HEK293 (cell line): Measurements from ENCODE around the gene KCNJ16.

Experiments used
- CTCF ChIA-PET: fragments of 350-600 bp; formaldehyde crosslinking; extraction: SDS; loops from one replicate; lab custom pipeline; 2021; ENCODE audit warnings: antibody characterized with exemption; lab: Yijun Ruan, JAX
- POLR2A ChIA-PET: fragments of 300-600 bp; formaldehyde crosslinking; extraction: SDS; loops from one replicate; lab custom pipeline; 2020; ENCODE audit warnings: antibody characterized with exemption, inconsistent platforms; lab: Yijun Ruan, JAX
- H3K27ac ChIP-seq: fragments of 200-500 bp; sonication (Bioruptor generic); 2 replicates; pipeline ENCODE4 v1.5.1; 2014; ENCODE audit warnings: low read depth, low read length, control low read depth, inconsistent platforms; ENCODE audit errors: extremely low read depth
- H3K36me3 ChIP-seq, 2 experiments: fragments of 200-500 bp in 1 of 2; sonication (Bioruptor generic) in 1 of 2; 1 replicate in 1 of 2; 2 replicates in 1 of 2; pipeline ENCODE4 v1.5.1; 2014 to 2017; ENCODE audit warnings: inconsistent platforms in 2 of 2, low read length in 2 of 2; ENCODE audit not compliant: control insufficient read depth in 2 of 2, insufficient read depth in 1 of 2
- H3K4me1 ChIP-seq: fragments of 200-500 bp; sonication (Bioruptor generic); 2 replicates; pipeline ENCODE4 v1.5.1; 2014; ENCODE audit warnings: mild to moderate bottlenecking, low read length, inconsistent platforms; ENCODE audit not compliant: control insufficient read depth, insufficient read depth
- H3K4me3 ChIP-seq: 2 replicates; pipeline ENCODE4 v1.5.1; 2011; ENCODE audit warnings: low read depth, mild to moderate bottlenecking, control low read depth, low read length, moderate library complexity
- H3K9me3 ChIP-seq: fragments of 200-500 bp; sonication (Bioruptor generic); 2 replicates; pipeline ENCODE4 v1.5.1; 2014; ENCODE audit warnings: low read depth, low read length, inconsistent platforms; ENCODE audit not compliant: control insufficient read depth, insufficient read depth
- EGR2 ChIP-seq: fragments of 450-650 bp; formaldehyde crosslinking; IDR thresholded peaks from 2 replicates; pipeline ENCODE4 v1.5.1; 2016; ENCODE audit warnings: low read depth, missing biosample characterization, missing genetic modification characterization
- FEZF1 ChIP-seq: fragments of 450-650 bp; formaldehyde crosslinking; IDR thresholded peaks from 2 replicates; pipeline ENCODE4 v1.5.1; 2016; ENCODE audit warnings: missing biosample characterization, missing genetic modification characterization
- GLIS2 ChIP-seq: fragments of 450-650 bp; formaldehyde crosslinking; IDR thresholded peaks from 2 replicates; pipeline ENCODE4 v1.5.1; 2016; ENCODE audit warnings: missing biosample characterization, missing genetic modification characterization
- HIC1 ChIP-seq: fragments of 450-650 bp; formaldehyde crosslinking; IDR thresholded peaks from 2 replicates; pipeline ENCODE4 v1.5.1; 2016; ENCODE audit warnings: missing biosample characterization, missing genetic modification characterization
- IKZF3 ChIP-seq: fragments of 450-650 bp; IDR thresholded peaks from 2 replicates; pipeline ENCODE4 v1.5.0; 2018; ENCODE audit warnings: missing biosample characterization, mild to moderate bottlenecking, missing genetic modification characterization, moderate library complexity
- KLF17 ChIP-seq: fragments of 450-650 bp; formaldehyde crosslinking; IDR thresholded peaks from 2 replicates; pipeline ENCODE4 v1.5.1; 2016; ENCODE audit warnings: missing biosample characterization, missing genetic modification characterization
- KLF8 ChIP-seq: fragments of 450-650 bp; formaldehyde crosslinking; IDR thresholded peaks from 2 replicates; pipeline ENCODE4 v1.5.1; 2016; ENCODE audit warnings: missing biosample characterization, missing genetic modification characterization
- MYNN ChIP-seq: fragments of 450-650 bp; formaldehyde crosslinking; IDR thresholded peaks from 2 replicates; pipeline ENCODE4 v1.5.1; 2016; ENCODE audit warnings: missing biosample characterization, missing genetic modification characterization, borderline replicate concordance
- PRDM4 ChIP-seq: fragments of 450-650 bp; formaldehyde crosslinking; IDR thresholded peaks from 2 replicates; pipeline ENCODE4 v1.5.1; 2017; ENCODE audit warnings: missing biosample characterization, missing genetic modification characterization
- PRDM6 ChIP-seq: fragments of 450-650 bp; formaldehyde crosslinking; IDR thresholded peaks from 2 replicates; pipeline ENCODE4 v1.5.1; 2017; ENCODE audit warnings: missing biosample characterization, missing genetic modification characterization
- SCRT1 ChIP-seq: fragments of 450-650 bp; formaldehyde crosslinking; IDR thresholded peaks from 2 replicates; pipeline ENCODE4 v1.5.1; 2016; ENCODE audit warnings: missing biosample characterization, missing genetic modification characterization, borderline replicate concordance
- SCRT2 ChIP-seq: fragments of 450-650 bp; formaldehyde crosslinking; IDR thresholded peaks from 2 replicates; pipeline ENCODE4 v1.5.1; 2016; ENCODE audit warnings: missing biosample characterization, missing genetic modification characterization
- ZBTB49 ChIP-seq: fragments of 450-650 bp; formaldehyde crosslinking; IDR thresholded peaks from 2 replicates; pipeline ENCODE4 v1.5.1; 2016; ENCODE audit warnings: missing biosample characterization, missing genetic modification characterization, low read depth
- ZNF18 ChIP-seq: fragments of 450-650 bp; formaldehyde crosslinking; IDR thresholded peaks from 2 replicates; pipeline ENCODE4 v1.5.1; 2016; ENCODE audit warnings: missing biosample characterization, missing genetic modification characterization
- ZNF24 ChIP-seq: fragments of 450-650 bp; formaldehyde crosslinking; IDR thresholded peaks from 2 replicates; pipeline ENCODE4 v1.5.1; 2016; ENCODE audit warnings: missing biosample characterization, missing genetic modification characterization
- ZNF324 ChIP-seq: fragments of 450-650 bp; formaldehyde crosslinking; IDR thresholded peaks from 2 replicates; pipeline ENCODE4 v1.5.1; 2016; ENCODE audit warnings: missing biosample characterization, missing genetic modification characterization
- ZNF362 ChIP-seq: fragments of 450-650 bp; formaldehyde crosslinking; IDR thresholded peaks from 2 replicates; pipeline ENCODE4 v1.5.1; 2016; ENCODE audit warnings: missing biosample characterization, missing genetic modification characterization
- ZNF394 ChIP-seq: fragments of 450-650 bp; formaldehyde crosslinking; IDR thresholded peaks from 2 replicates; pipeline ENCODE4 v1.5.1; 2016; ENCODE audit warnings: missing biosample characterization, missing genetic modification characterization, mild to moderate bottlenecking, moderate library complexity, borderline replicate concordance
- ZNF600 ChIP-seq: fragments of 450-650 bp; formaldehyde crosslinking; IDR thresholded peaks from 2 replicates; pipeline ENCODE4 v1.5.1; 2016; ENCODE audit warnings: missing biosample characterization, missing genetic modification characterization
- ZNF621 ChIP-seq: fragments of 450-650 bp; formaldehyde crosslinking; IDR thresholded peaks from 2 replicates; pipeline ENCODE4 v1.5.1; 2017; ENCODE audit warnings: missing biosample characterization, missing genetic modification characterization
- ZNF670 ChIP-seq: fragments of 450-650 bp; formaldehyde crosslinking; IDR thresholded peaks from 2 replicates; pipeline ENCODE4 v1.5.1; 2016; ENCODE audit warnings: missing biosample characterization, missing genetic modification characterization, low read depth
- ZXDB ChIP-seq: fragments of 450-650 bp; formaldehyde crosslinking; IDR thresholded peaks from 2 replicates; pipeline ENCODE4 v1.5.1; 2016; ENCODE audit warnings: missing biosample characterization, missing genetic modification characterization

KCNJ16 gene

DNA sequence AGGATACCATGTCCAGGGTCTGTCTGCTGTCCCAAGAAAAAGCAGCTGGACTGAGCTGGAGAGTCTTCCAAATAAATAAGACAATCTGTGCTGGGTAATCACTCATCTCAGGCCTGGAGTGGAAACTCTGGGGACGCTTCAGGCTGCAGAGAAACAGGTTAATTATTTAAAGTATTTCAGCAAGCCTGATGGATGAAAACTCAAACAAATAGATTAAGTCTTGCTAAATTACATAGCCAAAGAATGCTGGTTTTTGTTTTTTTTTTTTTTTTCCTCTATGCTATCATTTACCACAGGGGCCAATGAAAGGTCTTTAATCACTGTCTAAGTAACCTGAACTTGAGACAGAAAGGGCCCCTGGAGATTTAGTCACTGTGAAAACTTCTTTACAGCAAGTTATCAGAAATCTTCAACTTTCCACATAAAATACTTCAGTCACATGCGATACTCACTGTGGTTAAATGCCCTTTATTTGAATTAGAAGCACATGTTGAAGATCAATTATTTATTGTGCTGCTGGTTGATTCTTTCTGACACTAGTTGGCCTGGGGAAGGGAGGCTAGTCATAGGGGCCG lies 63.4 kb downstream of the KCNJ16 start:
- peak overlapping the region; percentile 78 for H3K27ac ChIP-seq
- peaks cover 16% of the 10 kb centered on the region for H3K4me1 ChIP-seq
- no peaks in the 10 kb centered on the region for H3K9me3 ChIP-seq
- peak; percentile 91 for TF ChIP-seq PRDM6 (tag by site-specific recombination)
- TF ChIP-seq KLF8 (tag by site-specific recombination), result no peak
- no peak for TF ChIP-seq ZNF670 (tag by site-specific recombination)
- no peak for TF ChIP-seq SCRT2 (tag by site-specific recombination)
- TF ChIP-seq PRDM4, result 0 out of 2 replicates have a peak, but pooled peaks have one; percentile 23
- no peak for TF ChIP-seq ZNF394 (tag by site-specific recombination)
- TF ChIP-seq EGR2 (tag by site-specific recombination), result no peak
- no peak for TF ChIP-seq ZBTB49
- peak; percentile 81 for TF ChIP-seq SCRT1 (tag by site-specific recombination)
- no peak for TF ChIP-seq ZNF600
- TF ChIP-seq ZNF18, result no peak; the same call in 1 of the 2 replicates
- TF ChIP-seq MYNN (tag by site-specific recombination), result no peak
- peak; percentile 42; the same call in 1 of the 2 replicates for TF ChIP-seq FEZF1
- TF ChIP-seq IKZF3 (tag by site-specific recombination), result no peak
- TF ChIP-seq ZXDB, result peak; percentile 41; the same call in 1 of the 2 replicates
- TF ChIP-seq GLIS2, result no peak
- ChIA-PET CTCF (no interaction called here), POLR2A (no interaction called here)
- no peak overlapping the region for H3K4me3 ChIP-seq
- no peaks in the 10 kb centered on the region for H3K36me3 ChIP-seq

- H3K27ac ChIP-seq, result no peak overlapping the region
- H3K4me1 ChIP-seq, result peaks cover 16% of the 10 kb centered on the region
- H3K4me3 ChIP-seq, result no peak overlapping the region
- POLR2A ChIA-PET, result no interaction called here
- CTCF ChIA-PET, result interaction anchor here (0.6 to 1.0 kb wide), 3 partner anchors 16 to 413 kb away, joined by 3 to 4 read pairs (median 3); no protein-coding TSS in a partner anchor
- no peaks in the 10 kb centered on the region for H3K36me3 ChIP-seq
- no peaks in the 10 kb centered on the region for H3K9me3 ChIP-seq
- no peak for TF ChIP-seq ZNF24
- no peak for TF ChIP-seq ZNF621 (tag by site-specific recombination)
- peak; percentile 91 for TF ChIP-seq SCRT2 (tag by site-specific recombination)
- TF ChIP-seq ZNF362, result 0 out of 2 replicates have a peak, but pooled peaks have one; percentile 20
- TF ChIP-seq SCRT1 (tag by site-specific recombination), result peak; percentile 86
- no peak for TF ChIP-seq KLF17 (tag by site-specific recombination)
- no peak for TF ChIP-seq HIC1 (tag by site-specific recombination)
- no peak for TF ChIP-seq ZNF324 (tag by site-specific recombination)
Measured at GRCh38 chr17:70139449-70139993, 64.5 kb downstream of the KCNJ16 start.
